H1 (cell line): ENCODE measurements around the gene SPAM1. TPM values are rescaled to one million over a fixed set of nuclear protein-coding genes. Genes with fewer than 3 reads are reported as not detected.

ENCODE experiments used
- CTCF ChIA-PET: fragments of 300-600 bp; sonication (Branson Sonifier 250); formaldehyde crosslinking; loops from one replicate; lab custom pipeline; 2021; ENCODE audit not compliant: partially characterized antibody; lab: Charles Lee
- POLR2A ChIA-PET: fragments of 300-600 bp; sonication (Branson Sonifier 250); formaldehyde crosslinking; loops from one replicate; lab custom pipeline; 2021; ENCODE audit warnings: inconsistent platforms; ENCODE audit not compliant: partially characterized antibody; lab: Charles Lee
- DNase-seq, 2 experiments: peaks; one replicate each; pipeline versions ENCODE4 v3.0.0 to v3.0.0-alpha.2; 2010 to 2022; ENCODE audit warnings: low spot score in 2 of 2, low read depth in 1 of 2, mixed read lengths in 1 of 2
- FAIRE-seq: peaks from 2 replicates; lab custom pipeline; 2011; peaks lifted over from hg19 to GRCh38; lab: Jason Lieb, UNC
- H2AFZ ChIP-seq: 2 replicates; pipeline ENCODE4 v1.8.1; 2012; ENCODE audit warnings: low read length, inconsistent platforms
- H2AK5ac ChIP-seq: 2 replicates; pipeline ENCODE4 v1.6.1; 2013; ENCODE audit warnings: low read depth, low read length
- H2BK120ac ChIP-seq: replicated peaks from 2 replicates; pipeline ENCODE3; 2013; ENCODE audit warnings: low read depth, low read length, inconsistent platforms
- H2BK12ac ChIP-seq: 2 replicates; pipeline ENCODE4 v1.6.1; 2013; ENCODE audit warnings: low read depth, low read length
- H2BK15ac ChIP-seq: 2 replicates; pipeline ENCODE4 v1.6.1; 2013; ENCODE audit warnings: low read length
- H2BK20ac ChIP-seq: 2 replicates; pipeline ENCODE4 v1.6.1; 2013; ENCODE audit warnings: low read length
- H2BK5ac ChIP-seq: 2 replicates; pipeline ENCODE4 v1.6.1; 2013; ENCODE audit warnings: low read depth, low read length
- H3K14ac ChIP-seq: 2 replicates; pipeline ENCODE4 v1.6.1; 2013; ENCODE audit warnings: inconsistent platforms; ENCODE audit not compliant: insufficient read length
- H3K18ac ChIP-seq: 2 replicates; pipeline ENCODE4 v1.6.1; 2013; ENCODE audit warnings: low read length; ENCODE audit errors: extremely low read depth
- H3K23ac ChIP-seq: 2 replicates; pipeline ENCODE4 v1.6.1; 2013; ENCODE audit warnings: inconsistent platforms; ENCODE audit not compliant: insufficient read length
- H3K23me2 ChIP-seq: 2 replicates; pipeline ENCODE4 v1.6.1; 2013; ENCODE audit warnings: low read depth, low read length
- H3K27ac ChIP-seq: 2 replicates; pipeline ENCODE4 v1.6.1; 2011; ENCODE audit warnings: low read depth, low read length, inconsistent platforms
- H3K27me3 ChIP-seq, 4 experiments: replicated peaks in 1 of 4; 1 replicate in 1 of 4; 2 replicates in 3 of 4; pipeline versions ENCODE4 v1.6.1 to v1.8.1; 2011 to 2013; ENCODE audit warnings: low read length in 3 of 4, mild to moderate bottlenecking in 3 of 4, inconsistent platforms in 2 of 4, mixed read lengths in 2 of 4, moderate library complexity in 1 of 4; ENCODE audit not compliant: control insufficient read depth in 3 of 4, insufficient read depth in 3 of 4; ENCODE audit errors: extremely low read depth in 1 of 4
- H3K36me3 ChIP-seq, 4 experiments: 2 replicates each; pipeline versions ENCODE4 v1.6.1 to v1.8.1; 2011 to 2013; ENCODE audit warnings: mild to moderate bottlenecking in 4 of 4, low read length in 3 of 4, moderate library complexity in 2 of 4, control low read depth in 1 of 4, inconsistent platforms in 1 of 4; ENCODE audit not compliant: insufficient read depth in 4 of 4, control insufficient read depth in 2 of 4
- H3K4ac ChIP-seq: replicated peaks from 2 replicates; pipeline ENCODE3; 2013; ENCODE audit warnings: low read length, low read depth, mixed read lengths, inconsistent platforms; ENCODE audit not compliant: insufficient read length
- H3K4me1 ChIP-seq, 4 experiments: replicated peaks in 1 of 4; 1 replicate in 1 of 4; 2 replicates in 3 of 4; pipeline versions ENCODE4 v1.6.1 to v1.8.1; 2011 to 2013; ENCODE audit warnings: low read length in 3 of 4, inconsistent platforms in 2 of 4, mixed read lengths in 1 of 4; ENCODE audit not compliant: insufficient read depth in 4 of 4, control insufficient read depth in 3 of 4
- H3K4me2 ChIP-seq, 2 experiments: 2 replicates each; pipeline versions ENCODE4 v1.6.1 to v1.8.1; 2011 to 2013; ENCODE audit warnings: low read depth in 2 of 2, low read length in 2 of 2, control low read depth in 1 of 2, inconsistent platforms in 1 of 2, mild to moderate bottlenecking in 1 of 2; ENCODE audit not compliant: insufficient read depth in 1 of 2
- H3K4me3 ChIP-seq, 4 experiments: fragments of 200-600, 300-600 bp in 1 of 4; sonication (generic), shearing (Covaris generic), sonication (Bioruptor Twin) in 1 of 4; 2 replicates each; pipeline versions ENCODE4 v1.5.1 to v1.8.1; 2011 to 2016; ENCODE audit warnings: low read length in 4 of 4, low read depth in 3 of 4, control low read depth in 2 of 4, inconsistent platforms in 2 of 4, mild to moderate bottlenecking in 2 of 4, mixed read lengths in 1 of 4, moderate library complexity in 1 of 4; ENCODE audit not compliant: insufficient read depth in 2 of 4; ENCODE audit errors: extremely low read depth in 1 of 4
- H3K56ac ChIP-seq: replicated peaks from 2 replicates; pipeline ENCODE3; 2013; ENCODE audit warnings: low read depth, mild to moderate bottlenecking, mixed read lengths, low read length, inconsistent platforms; ENCODE audit not compliant: insufficient read length
- H3K79me1 ChIP-seq: 2 replicates; pipeline ENCODE4 v1.6.1; 2013; ENCODE audit warnings: low read depth, low read length, control low read depth
- H3K79me2 ChIP-seq, 2 experiments: 2 replicates each; pipeline versions ENCODE4 v1.6.1 to v1.8.1; 2012 to 2013; ENCODE audit warnings: low read length in 2 of 2, mild to moderate bottlenecking in 2 of 2, inconsistent platforms in 1 of 2; ENCODE audit not compliant: insufficient read depth in 2 of 2, control insufficient read depth in 1 of 2
- H3K9ac ChIP-seq, 4 experiments: replicated peaks in 1 of 4; 1 replicate in 1 of 4; 2 replicates in 3 of 4; pipeline versions ENCODE4 v1.6.1 to v1.8.1; 2011 to 2013; ENCODE audit warnings: low read depth in 3 of 4, low read length in 3 of 4, control low read depth in 2 of 4, mild to moderate bottlenecking in 2 of 4, moderate library complexity in 2 of 4, inconsistent platforms in 1 of 4; ENCODE audit errors: extremely low read depth in 1 of 4
- H3K9me3 ChIP-seq, 2 experiments: 2 replicates each; pipeline versions ENCODE4 v1.6.1 to v1.8.1; 2012 to 2013; ENCODE audit warnings: mild to moderate bottlenecking in 2 of 2, moderate library complexity in 2 of 2, control low read depth in 1 of 2, inconsistent platforms in 1 of 2, low read depth in 1 of 2, low read length in 1 of 2, mixed read lengths in 1 of 2; ENCODE audit not compliant: insufficient read depth in 2 of 2
- H4K20me1 ChIP-seq, 2 experiments: replicated peaks in 1 of 2; 2 replicates each; pipeline versions ENCODE3 to v1.8.1; 2011 to 2013; ENCODE audit warnings: inconsistent platforms in 2 of 2, low read length in 2 of 2, mild to moderate bottlenecking in 1 of 2; ENCODE audit not compliant: insufficient read depth in 2 of 2, control insufficient read depth in 1 of 2
- H4K5ac ChIP-seq: 2 replicates; pipeline ENCODE4 v1.6.1; 2013; ENCODE audit warnings: low read length, low read depth, mixed read lengths, inconsistent platforms; ENCODE audit not compliant: insufficient read length
- H4K8ac ChIP-seq: 2 replicates; pipeline ENCODE4 v1.8.0; 2013; ENCODE audit warnings: mild to moderate bottlenecking, moderate library complexity, low read length, inconsistent platforms; ENCODE audit not compliant: insufficient read depth; ENCODE audit errors: extremely low read depth
- H4K91ac ChIP-seq: replicated peaks from 2 replicates; pipeline ENCODE3; 2013; ENCODE audit warnings: low read length, mixed read lengths, inconsistent platforms; ENCODE audit not compliant: insufficient read length
- GABPA ChIP-seq: IDR thresholded peaks from 2 replicates; pipeline ENCODE4 v1.6.1; 2011; ENCODE audit warnings: mild to moderate bottlenecking, low read length, moderate library complexity, borderline replicate concordance; ENCODE audit not compliant: insufficient read depth
- TAF1 ChIP-seq: IDR thresholded peaks from 2 replicates; pipeline ENCODE4 v1.6.1; 2011; ENCODE audit warnings: mild to moderate bottlenecking, low read depth, low read length
- TBP ChIP-seq: IDR thresholded peaks from 2 replicates; pipeline ENCODE4 v1.6.1; 2011; ENCODE audit warnings: low read depth, low read length, improper control_type of control experiment
- TEAD4 ChIP-seq: IDR thresholded peaks from 2 replicates; pipeline ENCODE4 v1.6.1; 2012; ENCODE audit warnings: low read depth, low read length, inconsistent platforms, mixed read lengths
- ZNF274 ChIP-seq: IDR thresholded peaks from 2 replicates; pipeline ENCODE4 v1.7.0; 2012; ENCODE audit warnings: low read length, borderline replicate concordance; ENCODE audit errors: extremely low read depth
- polyA plus RNA-seq, 7 experiments: library from polyadenylated mRNA; depleted of rRNA in 3 of 7; stranded (reverse) in 5 of 7; unstranded in 2 of 7; fragments of >200 nt in 5 of 7; fragments of 200-250 nt in 2 of 7; gene quantifications; 1 replicate in 5 of 7; 2 replicates in 1 of 7; 4 replicates in 1 of 7; pipeline versions ENCODE4 v1.2.1 to v1.2.3, GENCODE V29; 2011 to 2013; ENCODE audit warnings: missing spikeins in 2 of 7, mixed read lengths in 2 of 7
- total RNA-seq: library from RNA; stranded (reverse); fragmentation: NEBNext Ultra II Directional; extraction: Animal tissue kit (Norgen Biotek cat#: 25700); gene quantifications from 2 replicates; pipeline ENCODE4 v1.2.1, GENCODE V29; 2021
- TF ChIP-seq, protein P1 (sequence below): IDR thresholded peaks from 2 replicates; pipeline ENCODE4 v1.6.1; 2011; ENCODE audit warnings: low read depth, mild to moderate bottlenecking, low read length; ENCODE audit not compliant: insufficient read depth

The SPAM1 gene
- total and polyA plus RNA-seq, 2 of the 8 experiments (the other 6 are each of a cell fraction or from before 2014, with no cell fraction given): not detected

DNA sequence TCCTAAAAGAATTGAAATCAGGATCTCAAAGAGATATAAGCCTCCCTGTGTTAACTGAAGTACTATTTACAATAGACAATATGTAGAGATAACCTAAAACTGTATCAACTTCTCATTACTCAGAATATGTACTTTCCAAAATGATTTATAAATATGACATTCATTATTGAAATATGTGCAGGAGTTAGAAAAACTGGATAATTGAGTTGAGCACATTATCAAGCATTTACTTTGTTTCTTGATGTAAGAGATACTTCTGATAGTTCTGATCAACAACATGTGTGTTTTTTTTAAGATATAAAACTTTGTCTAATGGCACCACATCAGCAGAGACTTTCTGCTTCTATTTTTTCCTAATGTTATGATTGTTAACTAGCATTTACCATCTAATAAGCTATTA is 41.9 kb upstream of the SPAM1 start (continued):
- no peak for TF ChIP-seq TBP

DNA sequence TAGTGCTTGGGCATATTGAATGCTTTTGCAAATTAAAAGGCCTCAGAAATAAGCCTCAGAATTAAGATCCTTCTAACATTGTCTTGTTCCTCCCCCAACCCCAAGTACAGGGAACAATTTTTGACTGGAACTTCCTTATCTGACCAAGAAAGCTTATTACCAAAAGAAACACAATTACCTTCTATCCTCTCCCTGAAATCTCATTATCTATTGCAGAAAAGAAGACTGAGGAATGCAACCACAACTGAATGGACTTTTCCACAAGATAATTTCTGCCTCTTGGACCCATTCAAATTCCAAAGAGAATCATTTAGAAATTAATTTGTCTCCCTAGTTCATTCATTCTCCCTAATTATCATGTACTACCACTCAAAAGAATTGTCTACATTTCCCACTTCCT is 36.8 kb upstream of the SPAM1 start:
- Histone ChIP-seq H2AFZ (no peak overlapping the region), H3K27ac (no peak overlapping the region), H2BK5ac (no peak overlapping the region), H3K23ac (no peak overlapping the region), H2BK12ac (no peak overlapping the region), H3K23me2 (no peaks in the 10 kb centered on the region), H4K8ac (no peak overlapping the region), H4K5ac (no peak overlapping the region), H3K9me3 (peaks cover 3 to 5% of the 10 kb centered on the region in 2 experiments; a peak in 2 of 4 replicates), H3K4me1 (no peaks in the 10 kb centered on the region), H3K79me1 (no peaks in the 10 kb centered on the region), H3K9ac (no peak overlapping the region), H2BK15ac (no peak overlapping the region), H3K27me3 (no peaks in the 10 kb centered on the region), H3K4ac (no peak overlapping the region), H3K36me3 (no peaks in the 10 kb centered on the region), H2AK5ac (no peak overlapping the region), H3K4me2 (no peak overlapping the region), H4K91ac (no peak overlapping the region), H3K79me2 (no peaks in the 10 kb centered on the region), H2BK120ac (no peak overlapping the region), H2BK20ac (no peak overlapping the region), H4K20me1 (no peaks in the 10 kb centered on the region), H3K18ac (no peak overlapping the region), H3K56ac (no peak overlapping the region), H3K14ac (no peak overlapping the region), H3K4me3 (no peak overlapping the region)
- DNase-seq (no peak), FAIRE-seq (no peak)
- POLR2A ChIA-PET: no interaction called here
- CTCF ChIA-PET: no interaction called here
- no peak for TF ChIP-seq ZNF274
- no peak for TF ChIP-seq TEAD4
- no peak for TF ChIP-seq TAF1
- TF ChIP-seq, protein P1, sequence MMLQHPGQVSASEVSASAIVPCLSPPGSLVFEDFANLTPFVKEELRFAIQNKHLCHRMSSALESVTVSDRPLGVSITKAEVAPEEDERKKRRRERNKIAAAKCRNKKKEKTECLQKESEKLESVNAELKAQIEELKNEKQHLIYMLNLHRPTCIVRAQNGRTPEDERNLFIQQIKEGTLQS: no peak
- no peak for TF ChIP-seq GABPA
